Stomach (tissue), 4 donors: ENCODE results near the gene MAPK1.

Source experiments
- POLR2A ChIP-seq, 4 donors: fragments of 450-650 bp; IDR thresholded peaks; one replicate each; pipeline ENCODE4 v1.6.1; 2016; ENCODE audit warnings: antibody characterized with exemption in 4 of 4, control low read depth in 2 of 4, mild to moderate bottlenecking in 1 of 4, moderate library complexity in 1 of 4
- TF ChIP-seq, protein P1 (sequence below), 7 experiments: fragments of 450-650 bp in 4 of 7; fragments of 200-600 bp in 3 of 7; sonication (generic) in 3 of 7; IDR thresholded peaks; one replicate each; pipeline ENCODE4 v1.5.1; 2016 to 2019; ENCODE audit warnings: antibody characterized with exemption in 7 of 7, control low read depth in 2 of 7, mild to moderate bottlenecking in 1 of 7

GRCh38 chr22:21855676-21856075, 11.8 kb downstream of the MAPK1 start:
- no peak for TF ChIP-seq POLR2A (IDR thresholded peaks at IDR 0.05)
- TF ChIP-seq, protein P1, sequence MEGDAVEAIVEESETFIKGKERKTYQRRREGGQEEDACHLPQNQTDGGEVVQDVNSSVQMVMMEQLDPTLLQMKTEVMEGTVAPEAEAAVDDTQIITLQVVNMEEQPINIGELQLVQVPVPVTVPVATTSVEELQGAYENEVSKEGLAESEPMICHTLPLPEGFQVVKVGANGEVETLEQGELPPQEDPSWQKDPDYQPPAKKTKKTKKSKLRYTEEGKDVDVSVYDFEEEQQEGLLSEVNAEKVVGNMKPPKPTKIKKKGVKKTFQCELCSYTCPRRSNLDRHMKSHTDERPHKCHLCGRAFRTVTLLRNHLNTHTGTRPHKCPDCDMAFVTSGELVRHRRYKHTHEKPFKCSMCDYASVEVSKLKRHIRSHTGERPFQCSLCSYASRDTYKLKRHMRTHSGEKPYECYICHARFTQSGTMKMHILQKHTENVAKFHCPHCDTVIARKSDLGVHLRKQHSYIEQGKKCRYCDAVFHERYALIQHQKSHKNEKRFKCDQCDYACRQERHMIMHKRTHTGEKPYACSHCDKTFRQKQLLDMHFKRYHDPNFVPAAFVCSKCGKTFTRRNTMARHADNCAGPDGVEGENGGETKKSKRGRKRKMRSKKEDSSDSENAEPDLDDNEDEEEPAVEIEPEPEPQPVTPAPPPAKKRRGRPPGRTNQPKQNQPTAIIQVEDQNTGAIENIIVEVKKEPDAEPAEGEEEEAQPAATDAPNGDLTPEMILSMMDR (IDR thresholded peaks at IDR 0.05) = no peak
